Activated naive CD8-positive, alpha-beta T cell treated with anti-CD3 and anti-CD28 coated beads, Interleukin-2, amount 50 U/mL, for 16 hours (primary cell): ENCODE measurements around the gene TSEN34.
"Not testable (repeated sequence)": the region's sequence is repeated elsewhere in the genome, so short reads cannot be mapped to it uniquely, and the experiment has no call there.

Experiments
- DNase-seq: peaks from one replicate; pipeline ENCODE4 v3.0.0-alpha.2; 2020; ENCODE audit warnings: low read depth, low spot score

Gene TSEN34

GRCh38 chr19:54160854-54161253 lies 30.3 kb upstream of the TSEN34 start:
- no peak for DNase-seq

- peak; percentile 61 for DNase-seq
Observed at GRCh38 chr19:54162241-54162805, 28.8 kb upstream of the TSEN34 start.

- DNase-seq, result no peak
Observed at GRCh38 chr19:54162884-54163283, 28.2 kb upstream of the TSEN34 start.

- no peak for DNase-seq
Observed at GRCh38 chr19:54164369-54165068, 26.6 kb upstream of the TSEN34 start.

- no peak for DNase-seq
Observed at GRCh38 chr19:54165222-54165621, 25.9 kb upstream of the TSEN34 start.

GRCh38 chr19:54168174-54168917 lies 22.8 kb upstream of the TSEN34 start:
- DNase-seq, result peak; percentile 81

- DNase-seq, result no peak
Observed at GRCh38 chr19:54169149-54169740, 21.9 kb upstream of the TSEN34 start.

GRCh38 chr19:54171736-54172431 lies 19.2 kb upstream of the TSEN34 start:
- not testable (repeated sequence) for DNase-seq

GRCh38 chr19:54172471-54173358 lies 18.4 kb upstream of the TSEN34 start, which contains the start of gene TMC4:
TSS of gene TMC4 (minus strand) at chr19:54173160. CDS start at chr19:54173117, 43 bp downstream.
- no peak for DNase-seq

- DNase-seq, result no peak
Observed at GRCh38 chr19:54173359-54173699, 17.8 kb upstream of the TSEN34 start.

GRCh38 chr19:54173951-54174834 lies 16.9 kb upstream of the TSEN34 start:
- DNase-seq, result no peak

GRCh38 chr19:54178581-54179261 lies 12.4 kb upstream of the TSEN34 start:
- no peak for DNase-seq

- DNase-seq, result no peak
Observed at GRCh38 chr19:54179262-54179852, 11.8 kb upstream of the TSEN34 start.

- no peak for DNase-seq
Observed at GRCh38 chr19:54179921-54180461, 11.1 kb upstream of the TSEN34 start.

GRCh38 chr19:54180691-54181091 lies 10.4 kb upstream of the TSEN34 start:
- no peak for DNase-seq

- DNase-seq, result not testable (repeated sequence)
Observed at GRCh38 chr19:54181894-54182293, 9.2 kb upstream of the TSEN34 start.

- DNase-seq, result no peak
Observed at GRCh38 chr19:54183431-54183830, 7.7 kb upstream of the TSEN34 start.

GRCh38 chr19:54186351-54186750 lies 4.8 kb upstream of the TSEN34 start:
- DNase-seq, result no peak
